Thoracic aorta (tissue), 2 donors: ENCODE data around the gene TIMM10. TPM values are rescaled to one million over a fixed set of nuclear protein-coding genes. Genes with fewer than 3 reads are reported as not detected.

ENCODE experiments used
- ATAC-seq: fragments of 150-250 bp; one replicate; pipeline ENCODE4 v1.8.0; 2017; ENCODE audit warnings: low read depth; ENCODE audit not compliant: insufficient number of reproducible peaks, low FRiP score
- DNase-seq: peaks from one replicate; pipeline ENCODE4 v3.0.0-alpha.2; 2020; ENCODE audit warnings: low spot score
- H3K27ac ChIP-seq, 2 donors: fragments of 200-600 bp; sonication (generic); 1 replicate in 1 of 2; 2 replicates in 1 of 2; pipeline ENCODE4 v1.5.1; 2016; ENCODE audit warnings: mild to moderate bottlenecking in 2 of 2, moderate library complexity in 2 of 2
- H3K27me3 ChIP-seq: fragments of 200-600 bp; sonication (generic); replicated peaks from 2 replicates; pipeline ENCODE4 v1.6.0; 2016; ENCODE audit warnings: mild to moderate bottlenecking; ENCODE audit not compliant: insufficient read depth
- H3K36me3 ChIP-seq: fragments of 200-600 bp; sonication (generic); one replicate; pipeline ENCODE4 v1.5.1; 2016
- H3K4me1 ChIP-seq, 2 donors: fragments of 200-600 bp; sonication (generic); 1 replicate in 1 of 2; 2 replicates in 1 of 2; pipeline versions ENCODE4 v1.5.1 to v1.6.0; 2016; ENCODE audit warnings: low read depth in 2 of 2, mild to moderate bottlenecking in 1 of 2; ENCODE audit not compliant: control insufficient read depth in 1 of 2
- H3K4me3 ChIP-seq: fragments of 200-600 bp; sonication (generic); 2 replicates; pipeline ENCODE4 v1.5.1; 2016; ENCODE audit warnings: mild to moderate bottlenecking
- H3K9me3 ChIP-seq: fragments of 200-600 bp; sonication (generic); 2 replicates; pipeline ENCODE4 v1.5.1; 2016
- CTCF ChIP-seq: fragments of 200-600 bp; sonication (generic); IDR thresholded peaks from one replicate; pipeline ENCODE4 v1.5.1; 2019; ENCODE audit warnings: antibody characterized with exemption
- total RNA-seq, 2 donors: library from RNA; depleted of rRNA; stranded (reverse); fragments of >200 nt; gene quantifications; one replicate each; pipeline versions ENCODE4 v1.1.0 to v1.2.3, GENCODE V29; 2016

The TIMM10 gene
- total RNA-seq, 2 donors from 2014 or later: 19.5 to 33.5 TPM

- H3K9me3 ChIP-seq: no peaks in the 10 kb centered on the region
- peak overlapping the region; percentile 99 for H3K4me3 ChIP-seq
- H3K27ac ChIP-seq: peak overlapping the region in 1 of 2 donors; percentile 50
- H3K4me1 ChIP-seq: peaks cover 10% of the 10 kb centered on the region in 2 donors
- H3K36me3 ChIP-seq: no peaks in the 10 kb centered on the region
- TF ChIP-seq CTCF: no peak
- no peaks in the 10 kb centered on the region for H3K27me3 ChIP-seq
- ATAC-seq (no peak), DNase-seq (no peak)
Observed at GRCh38 chr11:57513911-57514537, 16.5 kb downstream of the TIMM10 start.

GRCh38 chr11:57513452-57513795 lies 17.1 kb downstream of the TIMM10 start:
- ATAC-seq: no peak
- Histone ChIP-seq H3K4me3 (no peak overlapping the region), H3K9me3 (no peaks in the 10 kb centered on the region), H3K27me3 (no peaks in the 10 kb centered on the region), H3K36me3 (no peaks in the 10 kb centered on the region), H3K27ac (no peak overlapping the region), H3K4me1 (peaks cover 10% of the 10 kb centered on the region in 2 donors)
- no peak for TF ChIP-seq CTCF
- DNase-seq: no peak

GRCh38 chr11:57512646-57513451 lies 17.7 kb downstream of the TIMM10 start:
- no peak for TF ChIP-seq CTCF
- no peaks in the 10 kb centered on the region for H3K36me3 ChIP-seq
- ATAC-seq (no peak), DNase-seq (no peak)
- H3K4me1 ChIP-seq: peaks cover 10% of the 10 kb centered on the region in 2 donors
- H3K27ac ChIP-seq: no peak overlapping the region
- H3K4me3 ChIP-seq: no peak overlapping the region
- H3K9me3 ChIP-seq: no peaks in the 10 kb centered on the region
- no peaks in the 10 kb centered on the region for H3K27me3 ChIP-seq

GRCh38 chr11:57511741-57512430 lies 18.7 kb downstream of the TIMM10 start:
- Histone ChIP-seq H3K9me3 (no peaks in the 10 kb centered on the region), H3K36me3 (no peaks in the 10 kb centered on the region), H3K27ac (no peak overlapping the region), H3K4me1 (peaks cover 10% of the 10 kb centered on the region in 2 donors), H3K4me3 (no peak overlapping the region), H3K27me3 (no peaks in the 10 kb centered on the region)
- DNase-seq (no peak), ATAC-seq (no peak)
- no peak for TF ChIP-seq CTCF
